ENCODE results near the gene ITPRIP. TPM values are rescaled to one million over a fixed set of nuclear protein-coding genes. Genes with fewer than 3 reads are reported as not detected.

Gene ITPRIP
- total and polyA plus RNA-seq, 4 donors, result 3.5 to 7.9 (median 6.0) TPM

DNA sequence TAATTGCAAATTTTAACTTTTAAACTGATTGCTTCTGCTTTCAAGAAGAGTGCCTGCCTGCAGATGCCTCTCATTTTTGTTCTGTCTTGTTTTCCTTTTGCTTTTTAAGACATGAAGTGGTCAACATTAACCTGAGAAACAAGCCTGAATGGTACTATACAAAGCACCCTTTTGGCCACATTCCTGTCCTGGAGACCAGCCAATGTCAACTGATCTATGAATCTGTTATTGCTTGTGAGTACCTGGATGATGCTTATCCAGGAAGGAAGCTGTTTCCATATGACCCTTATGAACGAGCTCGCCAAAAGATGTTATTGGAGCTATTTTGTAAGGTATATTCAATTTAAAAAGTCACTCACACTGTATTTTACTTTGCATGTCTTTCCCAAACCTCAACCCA, 60.5 kb downstream of the ITPRIP start (continued):
- TF ChIP-seq HNF4G (IDR thresholded peaks at IDR 0.05) (no peak), EGR1 (IDR thresholded peaks at IDR 0.05; ENCODE audit: low read depth in 2 of 2) (no peak), SP1 (IDR thresholded peaks at IDR 0.05) (no peak)

DNA sequence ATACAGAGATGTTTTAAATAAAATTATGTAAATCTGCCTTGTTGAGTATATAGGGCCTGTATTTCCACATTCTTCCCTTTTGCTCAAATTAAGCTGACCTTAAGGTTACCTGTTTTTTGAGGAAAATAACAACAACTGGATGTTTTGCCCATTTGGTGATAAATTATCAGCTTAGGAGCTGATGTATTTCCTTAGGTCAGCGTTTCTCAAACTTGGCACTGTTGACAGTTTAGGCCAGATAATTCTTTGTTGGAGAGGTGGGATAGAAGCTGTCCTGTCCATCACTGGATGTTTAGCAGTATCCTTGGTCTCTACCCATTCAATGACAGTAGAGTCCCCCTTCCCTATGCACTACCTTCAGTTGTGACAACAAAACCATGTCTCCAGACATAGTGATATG, 62.1 kb downstream of the ITPRIP start:
- H3K27me3 ChIP-seq (ENCODE audit: control insufficient read depth in 4 of 4, insufficient read depth in 4 of 4, low read length in 3 of 4), result no peaks in the 10 kb centered on the region
- H3K4me1 ChIP-seq (ENCODE audit: control insufficient read depth in 4 of 4, insufficient read depth in 4 of 4, low read length in 3 of 4), result peaks cover 0 to 7% (median 4%) of the 10 kb centered on the region in 4 donors
- H3K4me3 ChIP-seq (ENCODE audit: low read depth in 1 of 3, low read length in 3 of 3), result no peak overlapping the region
- no peaks in the 10 kb centered on the region for H3K36me3 ChIP-seq (ENCODE audit: control insufficient read depth in 4 of 4, insufficient read depth in 3 of 4, low read depth in 1 of 4, low read length in 3 of 4)
- H3K27ac ChIP-seq (ENCODE audit: low read depth in 1 of 2, low read length in 2 of 2), result no peak overlapping the region
- no peak for DNase-seq (ENCODE audit: low spot score)
- no peak overlapping the region for H3K9ac ChIP-seq (ENCODE audit: low read depth in 1 of 2, low read length in 2 of 2)
- no peaks in the 10 kb centered on the region for H3K9me3 ChIP-seq (ENCODE audit: control insufficient read depth in 4 of 4, low read length in 3 of 4)
- TF ChIP-seq, protein P1, sequence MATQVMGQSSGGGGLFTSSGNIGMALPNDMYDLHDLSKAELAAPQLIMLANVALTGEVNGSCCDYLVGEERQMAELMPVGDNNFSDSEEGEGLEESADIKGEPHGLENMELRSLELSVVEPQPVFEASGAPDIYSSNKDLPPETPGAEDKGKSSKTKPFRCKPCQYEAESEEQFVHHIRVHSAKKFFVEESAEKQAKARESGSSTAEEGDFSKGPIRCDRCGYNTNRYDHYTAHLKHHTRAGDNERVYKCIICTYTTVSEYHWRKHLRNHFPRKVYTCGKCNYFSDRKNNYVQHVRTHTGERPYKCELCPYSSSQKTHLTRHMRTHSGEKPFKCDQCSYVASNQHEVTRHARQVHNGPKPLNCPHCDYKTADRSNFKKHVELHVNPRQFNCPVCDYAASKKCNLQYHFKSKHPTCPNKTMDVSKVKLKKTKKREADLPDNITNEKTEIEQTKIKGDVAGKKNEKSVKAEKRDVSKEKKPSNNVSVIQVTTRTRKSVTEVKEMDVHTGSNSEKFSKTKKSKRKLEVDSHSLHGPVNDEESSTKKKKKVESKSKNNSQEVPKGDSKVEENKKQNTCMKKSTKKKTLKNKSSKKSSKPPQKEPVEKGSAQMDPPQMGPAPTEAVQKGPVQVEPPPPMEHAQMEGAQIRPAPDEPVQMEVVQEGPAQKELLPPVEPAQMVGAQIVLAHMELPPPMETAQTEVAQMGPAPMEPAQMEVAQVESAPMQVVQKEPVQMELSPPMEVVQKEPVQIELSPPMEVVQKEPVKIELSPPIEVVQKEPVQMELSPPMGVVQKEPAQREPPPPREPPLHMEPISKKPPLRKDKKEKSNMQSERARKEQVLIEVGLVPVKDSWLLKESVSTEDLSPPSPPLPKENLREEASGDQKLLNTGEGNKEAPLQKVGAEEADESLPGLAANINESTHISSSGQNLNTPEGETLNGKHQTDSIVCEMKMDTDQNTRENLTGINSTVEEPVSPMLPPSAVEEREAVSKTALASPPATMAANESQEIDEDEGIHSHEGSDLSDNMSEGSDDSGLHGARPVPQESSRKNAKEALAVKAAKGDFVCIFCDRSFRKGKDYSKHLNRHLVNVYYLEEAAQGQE (IDR thresholded peaks at IDR 0.05), result no peak
- TF ChIP-seq GABPA (IDR thresholded peaks at IDR 0.05 in 1 of 2, conservative IDR thresholded peaks at IDR 0.05 in 1 of 2) (no peak), SP1 (IDR thresholded peaks at IDR 0.05) (no peak), HNF4A (conservative IDR thresholded peaks at IDR 0.05) (no peak), NR2F2 (IDR thresholded peaks at IDR 0.05) (no peak), FOXA2 (IDR thresholded peaks at IDR 0.05) (no peak), RXRA (IDR thresholded peaks at IDR 0.05) (no peak), RAD21 (IDR thresholded peaks at IDR 0.05) (no peak)
- TF ChIP-seq, protein P2, sequence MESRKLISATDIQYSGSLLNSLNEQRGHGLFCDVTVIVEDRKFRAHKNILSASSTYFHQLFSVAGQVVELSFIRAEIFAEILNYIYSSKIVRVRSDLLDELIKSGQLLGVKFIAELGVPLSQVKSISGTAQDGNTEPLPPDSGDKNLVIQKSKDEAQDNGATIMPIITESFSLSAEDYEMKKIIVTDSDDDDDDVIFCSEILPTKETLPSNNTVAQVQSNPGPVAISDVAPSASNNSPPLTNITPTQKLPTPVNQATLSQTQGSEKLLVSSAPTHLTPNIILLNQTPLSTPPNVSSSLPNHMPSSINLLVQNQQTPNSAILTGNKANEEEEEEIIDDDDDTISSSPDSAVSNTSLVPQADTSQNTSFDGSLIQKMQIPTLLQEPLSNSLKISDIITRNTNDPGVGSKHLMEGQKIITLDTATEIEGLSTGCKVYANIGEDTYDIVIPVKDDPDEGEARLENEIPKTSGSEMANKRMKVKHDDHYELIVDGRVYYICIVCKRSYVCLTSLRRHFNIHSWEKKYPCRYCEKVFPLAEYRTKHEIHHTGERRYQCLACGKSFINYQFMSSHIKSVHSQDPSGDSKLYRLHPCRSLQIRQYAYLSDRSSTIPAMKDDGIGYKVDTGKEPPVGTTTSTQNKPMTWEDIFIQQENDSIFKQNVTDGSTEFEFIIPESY (IDR thresholded peaks at IDR 0.05), result no peak
- TF ChIP-seq, protein P3, sequence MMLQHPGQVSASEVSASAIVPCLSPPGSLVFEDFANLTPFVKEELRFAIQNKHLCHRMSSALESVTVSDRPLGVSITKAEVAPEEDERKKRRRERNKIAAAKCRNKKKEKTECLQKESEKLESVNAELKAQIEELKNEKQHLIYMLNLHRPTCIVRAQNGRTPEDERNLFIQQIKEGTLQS (IDR thresholded peaks at IDR 0.05), result no peak
- TF ChIP-seq, protein P4, sequence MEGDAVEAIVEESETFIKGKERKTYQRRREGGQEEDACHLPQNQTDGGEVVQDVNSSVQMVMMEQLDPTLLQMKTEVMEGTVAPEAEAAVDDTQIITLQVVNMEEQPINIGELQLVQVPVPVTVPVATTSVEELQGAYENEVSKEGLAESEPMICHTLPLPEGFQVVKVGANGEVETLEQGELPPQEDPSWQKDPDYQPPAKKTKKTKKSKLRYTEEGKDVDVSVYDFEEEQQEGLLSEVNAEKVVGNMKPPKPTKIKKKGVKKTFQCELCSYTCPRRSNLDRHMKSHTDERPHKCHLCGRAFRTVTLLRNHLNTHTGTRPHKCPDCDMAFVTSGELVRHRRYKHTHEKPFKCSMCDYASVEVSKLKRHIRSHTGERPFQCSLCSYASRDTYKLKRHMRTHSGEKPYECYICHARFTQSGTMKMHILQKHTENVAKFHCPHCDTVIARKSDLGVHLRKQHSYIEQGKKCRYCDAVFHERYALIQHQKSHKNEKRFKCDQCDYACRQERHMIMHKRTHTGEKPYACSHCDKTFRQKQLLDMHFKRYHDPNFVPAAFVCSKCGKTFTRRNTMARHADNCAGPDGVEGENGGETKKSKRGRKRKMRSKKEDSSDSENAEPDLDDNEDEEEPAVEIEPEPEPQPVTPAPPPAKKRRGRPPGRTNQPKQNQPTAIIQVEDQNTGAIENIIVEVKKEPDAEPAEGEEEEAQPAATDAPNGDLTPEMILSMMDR (IDR thresholded peaks at IDR 0.05; ENCODE audit: low read depth, low read length, missing input control), result no peak
- 75% methylated on average over 1 of the region's 1 CpG for WGBS
